ENCODE measurements around the gene SCNN1A.

DNA sequence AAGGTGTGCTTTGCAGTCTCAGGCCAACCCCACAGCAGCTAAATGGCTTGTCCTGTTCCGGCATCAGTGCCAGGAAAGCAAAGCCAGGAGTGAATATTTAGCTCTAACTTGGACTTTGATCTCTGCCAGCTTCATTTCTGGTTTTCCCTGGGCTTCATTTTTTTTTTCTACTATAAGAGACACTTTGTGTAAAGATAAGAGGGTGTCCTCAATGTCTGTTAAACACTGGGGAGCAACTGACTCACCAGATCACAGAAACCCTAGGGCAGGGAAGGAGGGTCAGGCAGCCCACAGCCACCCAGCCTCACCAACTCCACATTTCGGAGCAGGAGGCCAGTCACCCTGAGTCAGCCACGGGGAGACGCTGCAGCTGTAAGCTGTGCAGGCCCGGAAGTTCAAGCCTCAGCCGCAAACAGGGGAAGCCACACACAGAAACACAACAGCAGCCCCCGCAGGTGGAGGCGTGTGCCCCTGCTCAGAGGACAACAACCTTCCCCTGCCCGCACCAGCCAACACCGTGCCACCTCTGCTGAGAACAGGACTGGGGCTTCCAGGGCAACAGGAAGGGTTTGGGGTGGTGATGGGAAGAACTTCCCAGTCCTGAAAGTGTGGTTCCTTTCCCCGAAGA is 39.8 kb downstream of the SCNN1A start:
- TF ChIP-seq POLR2A (IDR thresholded peaks at IDR 0.05; ENCODE audit: low read depth, low read length) (peak; percentile 50; the same call in 1 of the 2 replicates), POLR2AphosphoS5 (IDR thresholded peaks at IDR 0.05; ENCODE audit: low read depth, low read length) (no peak), TAF1 (IDR thresholded peaks at IDR 0.05; ENCODE audit: borderline replicate concordance, low read depth, low read length) (peak; percentile 45; the same call in 1 of the 2 replicates)

Measured in GM12892 (cell line).